Hematopoietic multipotent progenitor cell treated with erythropoietin and hydrocortisone succinate and interleukin-3 and kit ligand, for 17 days (in vitro differentiated cells): Measurements from ENCODE around the gene APOBEC4.

Experiments used
- DNase-seq: peaks from one replicate; pipeline ENCODE4 v3.0.0-alpha.2; 2015; ENCODE audit warnings: low spot score

APOBEC4 gene

DNA sequence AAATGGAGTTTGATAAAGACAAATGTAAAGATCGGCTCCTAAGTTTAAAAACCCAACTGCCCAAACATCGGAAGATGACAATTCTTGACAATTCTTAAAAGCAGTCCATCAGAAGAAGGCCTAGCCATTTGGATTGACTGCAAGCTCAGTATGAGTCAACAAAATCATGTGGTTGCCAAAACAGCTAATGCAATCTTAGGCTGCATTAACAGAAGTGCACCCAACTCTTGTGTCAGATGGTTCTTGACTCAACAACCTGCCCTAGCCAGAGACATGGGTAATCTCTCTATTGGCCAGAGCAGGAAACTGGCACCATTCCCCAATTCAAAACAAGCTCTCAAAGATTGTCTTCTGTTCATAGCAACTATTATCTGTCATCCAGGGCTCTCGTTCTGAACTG is 53.0 kb downstream of the APOBEC4 start:
- DNase-seq, result no peak

DNA sequence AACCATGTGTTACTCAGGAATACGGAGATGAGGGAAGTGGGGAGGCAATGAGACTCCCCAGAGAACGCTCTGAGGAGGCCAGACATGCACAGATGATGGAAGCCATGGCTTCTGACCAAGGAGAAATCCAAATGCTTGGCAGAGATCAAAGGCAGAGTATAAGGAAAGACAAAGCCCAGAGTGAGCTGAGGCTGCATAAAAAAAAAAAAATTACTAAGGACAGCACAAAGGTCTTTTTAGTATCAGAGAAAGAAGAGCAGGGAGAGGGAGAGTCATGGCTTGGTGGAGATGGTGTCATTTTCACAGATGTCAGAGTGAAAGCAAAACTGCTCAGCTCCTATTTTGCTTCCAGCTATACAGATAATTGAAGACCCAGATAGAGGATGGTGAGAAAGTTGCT is 54.7 kb downstream of the APOBEC4 start:
- no peak for DNase-seq

DNA sequence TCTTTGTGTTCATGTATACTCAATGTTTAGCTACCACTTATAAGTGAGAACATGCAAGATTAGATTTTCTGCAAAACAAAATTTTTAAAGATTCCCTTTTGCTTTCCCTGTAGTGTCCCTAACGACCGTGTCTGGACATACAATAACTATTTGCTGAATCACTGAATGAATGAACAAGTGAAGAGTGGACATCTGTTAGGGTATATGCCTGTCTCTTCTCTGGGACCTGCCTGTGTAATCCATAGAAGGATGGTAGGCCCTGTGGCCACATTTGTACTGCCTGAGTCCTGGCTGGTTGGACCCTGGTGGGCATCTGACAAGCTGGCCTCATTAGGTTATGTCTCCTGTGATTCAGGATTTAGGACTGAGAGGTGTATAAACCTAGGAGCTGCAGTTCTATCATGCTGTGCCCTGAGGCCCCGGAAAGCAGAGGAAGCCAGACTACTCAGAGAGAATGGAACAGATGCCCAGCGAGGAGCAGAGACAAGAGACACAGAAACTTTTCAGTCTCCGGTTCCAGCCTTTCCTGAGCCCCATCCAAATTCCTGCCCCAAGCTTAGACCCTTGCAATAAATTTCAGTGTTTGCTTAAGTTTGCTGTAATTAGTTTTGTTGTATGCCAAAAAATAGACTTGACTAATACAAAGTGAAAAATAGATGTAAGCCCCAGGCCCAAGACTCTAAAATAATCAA is 55.3 kb downstream of the APOBEC4 start:
- no peak for DNase-seq

DNA sequence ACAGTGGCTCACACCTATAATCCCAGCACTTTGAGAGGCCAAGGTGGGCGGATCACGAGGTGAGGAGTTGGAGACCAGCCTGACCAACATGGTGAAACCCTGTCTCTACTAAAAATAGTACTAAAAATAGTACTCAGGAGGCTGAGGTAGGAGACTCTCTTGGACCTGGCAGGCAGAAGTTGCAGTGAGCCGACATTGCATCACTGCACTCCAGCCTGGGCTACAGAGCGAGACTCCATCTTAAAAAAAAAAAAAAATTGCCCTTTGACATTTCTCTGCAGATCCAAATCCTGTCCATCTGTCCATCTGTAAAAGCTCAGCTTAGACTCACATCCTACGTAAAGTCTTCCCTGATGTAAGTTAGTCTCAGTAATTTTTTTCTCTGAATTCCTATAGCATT is 56.6 kb downstream of the APOBEC4 start:
- DNase-seq, result no peak
